CD4-positive, CD25-positive, alpha-beta regulatory T cell (primary cell): ENCODE data around the gene GALR3. TPM values are rescaled to one million over a fixed set of nuclear protein-coding genes. Genes with fewer than 3 reads are reported as not detected.
A peak's percentile ranks its signal among the peaks of the same experiment; 100 is the strongest.

Experiments
- ATAC-seq, 2 donors: fragments of 150-1000 bp; cut with Tn5 transposase; one replicate each; pipeline ENCODE4 v1.10.0; 2021; ENCODE audit warnings: low read depth in 2 of 2, moderate number of reproducible peaks in 2 of 2, moderate library complexity in 1 of 2
- DNase-seq, 3 donors: peaks; one replicate each; pipeline versions ENCODE4 v3.0.0 to v3.0.0-alpha.2; 2012 to 2022; ENCODE audit warnings: mixed read lengths in 1 of 3
- H3K27ac ChIP-seq: one replicate; pipeline ENCODE4 v1.7.0; 2013; ENCODE audit warnings: mild to moderate bottlenecking, low read length; ENCODE audit not compliant: insufficient read depth, poor library complexity, severe bottlenecking
- H3K27me3 ChIP-seq: one replicate; pipeline ENCODE4 v1.7.0; 2013; ENCODE audit warnings: low read length; ENCODE audit not compliant: control insufficient read depth, insufficient read depth
- H3K36me3 ChIP-seq: one replicate; pipeline ENCODE4 v1.7.0; 2013; ENCODE audit warnings: mild to moderate bottlenecking, low read length, moderate library complexity; ENCODE audit not compliant: control insufficient read depth, insufficient read depth
- H3K4me1 ChIP-seq: 2 replicates; pipeline ENCODE4 v1.7.0; 2013; ENCODE audit warnings: mild to moderate bottlenecking, low read length; ENCODE audit not compliant: insufficient read depth, control insufficient read depth, poor library complexity, severe bottlenecking
- H3K4me3 ChIP-seq: one replicate; pipeline ENCODE4 v1.7.0; 2013; ENCODE audit warnings: low read depth, mild to moderate bottlenecking, low read length, moderate library complexity
- H3K9me3 ChIP-seq, 2 experiments: 1 replicate in 1 of 2; 2 replicates in 1 of 2; pipeline ENCODE4 v1.7.0; 2013; ENCODE audit warnings: low read length in 2 of 2, mild to moderate bottlenecking in 1 of 2, moderate library complexity in 1 of 2; ENCODE audit not compliant: control insufficient read depth in 2 of 2
- H3K27ac Mint-ChIP-seq, 3 donors: one replicate each; pipeline ENCODE4 v1.8.0; 2020 to 2022; ENCODE audit warnings: mild to moderate bottlenecking in 3 of 3, mixed read lengths in 3 of 3, moderate library complexity in 2 of 3
- H3K27me3 Mint-ChIP-seq: one replicate; pipeline ENCODE4 v1.8.0; 2022; ENCODE audit warnings: mild to moderate bottlenecking, mixed read lengths
- H3K36me3 Mint-ChIP-seq: one replicate; pipeline ENCODE4 v1.8.0; 2020; ENCODE audit warnings: mixed read lengths
- H3K4me1 Mint-ChIP-seq, 4 donors: one replicate each; pipeline ENCODE4 v1.8.0; 2020 to 2022; ENCODE audit warnings: mixed read lengths in 4 of 4, mild to moderate bottlenecking in 1 of 4
- H3K4me3 Mint-ChIP-seq, 4 donors: one replicate each; pipeline ENCODE4 v1.8.0; 2020 to 2022; ENCODE audit warnings: mild to moderate bottlenecking in 4 of 4, mixed read lengths in 4 of 4, moderate library complexity in 3 of 4
- H3K9me3 Mint-ChIP-seq, 7 donors: one replicate each; pipeline ENCODE4 v1.8.0; 2020 to 2022; ENCODE audit warnings: mixed read lengths in 7 of 7, mild to moderate bottlenecking in 3 of 7, moderate library complexity in 2 of 7
- polyA plus RNA-seq, 4 donors: library from polyadenylated mRNA; unstranded; fragments of 300-500 nt; fragmentation: Illumina TruSeq; gene quantifications; one replicate each; pipeline ENCODE4 v1.2.3, GENCODE V29; 2021
- total RNA-seq: library from RNA; stranded (reverse); gene quantifications from one replicate; pipeline ENCODE4 v1.2.3, GENCODE V29; 2022

Gene GALR3
- total and polyA plus RNA-seq, 5 donors from 2014 or later, result not detected

DNA sequence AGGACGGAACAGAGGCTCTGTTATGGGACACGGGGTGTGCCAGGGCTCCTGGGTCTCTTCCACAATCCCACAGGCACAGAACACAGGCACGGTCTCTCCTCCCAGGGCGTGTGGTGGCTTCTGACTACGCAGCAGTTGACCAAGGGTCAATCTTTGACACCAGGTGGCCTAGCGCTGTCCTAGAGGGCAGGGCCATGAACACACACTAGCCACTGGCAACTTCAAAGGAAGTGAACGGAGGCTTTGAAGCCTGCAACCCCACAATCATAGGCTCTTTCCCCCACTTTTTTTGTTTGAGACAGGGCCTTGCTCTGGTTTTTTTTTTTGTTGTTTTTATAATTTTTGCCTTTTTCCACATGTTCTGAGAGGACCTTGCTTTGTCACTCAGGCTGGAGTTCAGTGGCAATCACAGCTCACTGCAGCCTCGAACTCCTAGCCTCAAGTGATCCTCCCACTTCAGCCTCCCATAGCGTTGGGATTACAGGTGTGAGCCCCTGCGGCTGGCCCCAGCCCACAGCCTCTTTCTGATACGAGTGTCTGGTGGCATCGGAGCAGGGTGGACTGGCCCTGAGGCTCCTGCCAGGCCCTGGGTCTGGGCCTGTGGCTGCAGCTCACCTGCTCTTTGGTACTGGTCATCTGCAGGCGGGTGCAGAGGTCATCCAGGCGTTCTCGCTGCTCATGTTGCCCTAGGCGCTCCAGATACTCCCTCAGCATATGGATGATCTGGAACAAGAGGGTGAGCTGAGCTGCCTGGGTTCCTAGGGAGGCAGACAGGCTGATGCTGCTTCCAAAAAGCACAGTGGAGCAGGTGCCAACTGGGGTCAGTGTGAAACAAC, 9.1 kb downstream of the GALR3 start:
- H3K36me3 ChIP-seq, result peaks cover 44% of the 10 kb centered on the region
- H3K27ac ChIP-seq, result no peak overlapping the region
- Mint-ChIP-seq H3K27ac (no peak overlapping the region), H3K27me3 (no peaks in the 10 kb centered on the region), H3K9me3 (no peaks in the 10 kb centered on the region), H3K36me3 (peaks cover 17% of the 10 kb centered on the region), H3K4me3 (no peak overlapping the region), H3K4me1 (no peaks in the 10 kb centered on the region)
- H3K27me3 ChIP-seq, result no peaks in the 10 kb centered on the region
- ATAC-seq (no peak), DNase-seq (no peak)
- no peaks in the 10 kb centered on the region for H3K4me1 ChIP-seq
- no peaks in the 10 kb centered on the region for H3K9me3 ChIP-seq
- no peak overlapping the region for H3K4me3 ChIP-seq

DNA sequence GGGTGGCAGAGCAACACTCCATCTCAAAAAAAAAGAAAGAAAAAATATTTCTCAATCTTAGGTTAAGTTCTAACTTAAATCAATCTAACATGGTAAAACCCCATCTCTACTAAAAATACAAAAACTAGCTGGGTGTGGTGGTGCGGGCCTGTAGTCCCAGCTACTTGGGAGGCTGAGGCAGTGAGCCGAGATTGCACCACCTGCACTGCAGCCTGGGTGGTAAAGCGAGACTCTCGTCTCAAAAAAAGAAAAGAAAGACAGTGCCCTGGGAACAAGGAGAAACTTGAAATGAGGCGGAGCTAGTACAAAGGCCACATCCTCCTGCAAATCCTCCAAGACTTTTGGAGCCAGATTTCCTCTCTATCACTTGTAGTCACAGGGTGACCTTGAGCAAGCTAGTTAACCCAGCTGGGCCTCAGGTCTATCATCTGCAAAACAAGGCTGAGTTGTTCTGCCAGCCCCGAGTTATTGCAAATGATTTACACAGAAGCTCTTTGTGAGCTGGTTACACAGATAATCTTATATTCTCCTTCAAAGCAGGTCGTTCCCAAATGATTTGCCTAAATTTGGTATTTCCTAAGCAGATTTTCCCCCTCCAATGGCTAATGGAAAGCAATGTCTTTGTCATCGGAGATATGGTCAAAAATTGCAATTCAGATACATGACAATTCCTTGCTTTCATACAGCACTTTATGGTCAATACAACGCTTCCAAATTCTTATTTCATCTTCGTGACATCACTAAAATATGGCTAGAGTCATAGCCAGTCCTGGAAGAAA, 19.0 kb downstream of the GALR3 start:
- Histone ChIP-seq H3K27me3 (no peaks in the 10 kb centered on the region), H3K9me3 (no peaks in the 10 kb centered on the region), H3K36me3 (peaks cover 21% of the 10 kb centered on the region), H3K4me3 (no peak overlapping the region), H3K27ac (peak overlapping the region; percentile 87), H3K4me1 (peaks cover 15% of the 10 kb centered on the region)
- Mint-ChIP-seq H3K4me3 (peak overlapping the region; percentile 61 to 94 (median 79)), H3K9me3 (no peaks in the 10 kb centered on the region), H3K27me3 (no peaks in the 10 kb centered on the region), H3K36me3 (peaks cover 10% of the 10 kb centered on the region), H3K27ac (peak overlapping the region in 1 of 3 donors; percentile 81), H3K4me1 (peaks cover 8 to 26% (median 14%) of the 10 kb centered on the region in 4 donors)
- DNase-seq, result no peak
- no peak for ATAC-seq

GRCh38 chr22:37843741-37844089, 20.5 kb downstream of the GALR3 start:
- DNase-seq (peak in 2 of 3 donors; percentile 48 to 66), ATAC-seq (peak; percentile 14 to 22)
- H3K4me1 Mint-ChIP-seq, result peaks cover 12 to 37% (median 19%) of the 10 kb centered on the region in 4 donors
- no peaks in the 10 kb centered on the region for H3K36me3 Mint-ChIP-seq
- Histone ChIP-seq H3K4me3 (peak overlapping the region; percentile 82), H3K36me3 (peaks cover 11% of the 10 kb centered on the region), H3K4me1 (peaks cover 15% of the 10 kb centered on the region), H3K27me3 (no peaks in the 10 kb centered on the region), H3K9me3 (no peaks in the 10 kb centered on the region), H3K27ac (peak overlapping the region; percentile 87)
- H3K27ac Mint-ChIP-seq, result peak overlapping the region in 2 of 3 donors; percentile 81 to 88
- no peaks in the 10 kb centered on the region for H3K9me3 Mint-ChIP-seq
- H3K27me3 Mint-ChIP-seq, result no peaks in the 10 kb centered on the region
- H3K4me3 Mint-ChIP-seq, result peak overlapping the region; percentile 87 to 94 (median 91)

- ATAC-seq, result no peak
- H3K4me1 ChIP-seq, result peaks cover 20% of the 10 kb centered on the region
- H3K4me3 Mint-ChIP-seq, result peak overlapping the region; percentile 89 to 97 (median 94)
- no peaks in the 10 kb centered on the region for H3K27me3 Mint-ChIP-seq
- no peaks in the 10 kb centered on the region for H3K9me3 ChIP-seq
- peak overlapping the region; percentile 87 for H3K27ac ChIP-seq
- peaks cover 18 to 48% (median 30%) of the 10 kb centered on the region in 4 donors for H3K4me1 Mint-ChIP-seq
- H3K36me3 ChIP-seq, result peaks cover 2% of the 10 kb centered on the region
- no peaks in the 10 kb centered on the region for H3K27me3 ChIP-seq
- H3K4me3 ChIP-seq, result peak overlapping the region; percentile 55
- no peaks in the 10 kb centered on the region for H3K9me3 Mint-ChIP-seq
- H3K27ac Mint-ChIP-seq, result peak overlapping the region; percentile 86 to 90 (median 89)
- DNase-seq, result no peak
- H3K36me3 Mint-ChIP-seq, result no peaks in the 10 kb centered on the region
These were observed 21.7 kb downstream of the GALR3 start for GRCh38 chr22:37844904-37845329.

DNA sequence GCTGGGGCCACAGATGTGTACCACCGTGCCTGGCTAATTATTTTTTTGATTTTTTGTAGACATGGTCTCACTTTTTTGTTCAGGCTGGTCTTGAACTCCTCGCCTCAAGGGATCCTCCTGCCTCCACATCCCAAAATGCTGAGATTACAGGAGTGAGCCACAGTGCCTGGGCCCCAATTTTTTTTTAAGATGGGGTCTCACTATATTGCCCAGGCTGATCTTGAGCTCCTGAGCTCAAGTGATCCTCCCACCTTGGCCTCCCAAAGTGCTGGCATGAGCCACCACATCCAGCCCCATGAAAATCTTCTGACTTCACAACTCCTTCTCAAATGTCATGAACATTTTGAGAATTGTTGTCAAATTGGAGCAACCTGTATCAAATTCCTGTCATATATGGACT, 23.3 kb downstream of the GALR3 start:
- H3K4me1 ChIP-seq, result peaks cover 36% of the 10 kb centered on the region
- Mint-ChIP-seq H3K27ac (no peak overlapping the region), H3K4me1 (peaks cover 23 to 62% (median 37%) of the 10 kb centered on the region in 4 donors), H3K36me3 (peaks cover 8% of the 10 kb centered on the region), H3K4me3 (peak overlapping the region in 3 of 4 donors; percentile 41 to 97 (median 90)), H3K27me3 (no peaks in the 10 kb centered on the region), H3K9me3 (no peaks in the 10 kb centered on the region)
- DNase-seq (no peak), ATAC-seq (no peak)
- H3K27me3 ChIP-seq, result no peaks in the 10 kb centered on the region
- peaks cover 7% of the 10 kb centered on the region for H3K36me3 ChIP-seq
- H3K4me3 ChIP-seq, result no peak overlapping the region
- no peaks in the 10 kb centered on the region for H3K9me3 ChIP-seq
- no peak overlapping the region for H3K27ac ChIP-seq

GRCh38 chr22:37848587-37849088, 25.5 kb downstream of the GALR3 start:
- H3K9me3 Mint-ChIP-seq, result no peaks in the 10 kb centered on the region
- no peak for ATAC-seq
- Histone ChIP-seq H3K4me1 (peaks cover 25% of the 10 kb centered on the region), H3K4me3 (peak overlapping the region; percentile 99), H3K27me3 (no peaks in the 10 kb centered on the region), H3K36me3 (peaks cover 25% of the 10 kb centered on the region), H3K27ac (peak overlapping the region; percentile 88), H3K9me3 (no peaks in the 10 kb centered on the region)
- H3K36me3 Mint-ChIP-seq, result peaks cover 19% of the 10 kb centered on the region
- H3K4me3 Mint-ChIP-seq, result peak overlapping the region; percentile 94 to 100 (median 98)
- peaks cover 20 to 64% (median 33%) of the 10 kb centered on the region in 4 donors for H3K4me1 Mint-ChIP-seq
- peak in 2 of 3 donors; percentile 34 to 50 for DNase-seq
- H3K27me3 Mint-ChIP-seq, result no peaks in the 10 kb centered on the region
- H3K27ac Mint-ChIP-seq, result peak overlapping the region; percentile 99 to 100 (median 100)

- Mint-ChIP-seq H3K36me3 (peaks cover 23% of the 10 kb centered on the region), H3K9me3 (no peaks in the 10 kb centered on the region), H3K4me1 (peaks cover 20 to 67% (median 38%) of the 10 kb centered on the region in 4 donors), H3K27ac (peak within 1 kb of the TSS; percentile 99 to 100 (median 100)), H3K27me3 (no peaks in the 10 kb centered on the region), H3K4me3 (peak within 1 kb of the TSS; percentile 94 to 100 (median 98))
- ATAC-seq, result peak; percentile 63 to 66
- Histone ChIP-seq H3K27me3 (no peaks in the 10 kb centered on the region), H3K4me1 (peaks cover 25% of the 10 kb centered on the region), H3K9me3 (no peaks in the 10 kb centered on the region), H3K36me3 (peaks cover 31% of the 10 kb centered on the region), H3K4me3 (peak within 1 kb of the TSS; percentile 99), H3K27ac (peak within 1 kb of the TSS; percentile 88)
- DNase-seq, result peak; percentile 83 to 93 (median 86)
These were observed 26.0 kb downstream of the GALR3 start, which contains the start of gene EIF3L for GRCh38 chr22:37849089-37849751. EIF3L (plus strand) TSS chr22:37849419; CDS start chr22:37849450, 31 bp downstream.
